ENCODE measurements around the gene SULT1A3. TPM values are rescaled to one million over a fixed set of nuclear protein-coding genes. Genes with fewer than 3 reads are reported as not detected.
"Not testable (repeated sequence)": the region's sequence is repeated elsewhere in the genome, so short reads cannot be mapped to it uniquely, and the experiment has no call there.

The SULT1A3 gene
- total and polyA plus RNA-seq, 3 experiments from 2014 or later, result 1.4 to 17.6 (median 12.7) TPM

DNA sequence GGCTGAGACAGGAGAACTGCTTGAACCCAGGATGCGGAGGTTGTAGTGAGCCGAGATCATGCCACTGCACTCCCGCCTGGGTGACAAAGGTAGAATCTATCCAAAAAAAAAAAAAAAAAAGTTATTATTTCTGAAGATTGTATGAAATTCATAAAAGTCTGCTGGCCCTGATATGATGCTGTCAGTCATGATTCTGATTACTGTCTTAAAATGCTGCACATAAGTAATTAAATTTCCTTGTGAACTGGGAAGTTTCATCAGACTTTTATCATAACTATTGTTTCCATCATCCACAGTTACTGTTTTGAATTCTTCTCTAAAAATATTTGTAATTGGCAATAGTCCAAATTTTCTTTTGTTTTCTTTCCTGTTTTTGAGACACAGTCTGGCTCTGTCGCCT lies 49.3 kb downstream of the SULT1A3 start, which contains the start of gene NPIPB13:
NPIPB13 (minus strand) TSS at position 101 of the 400 bp plus-strand sequence. CDS start 2,906 bp downstream, outside the sequence.
- CTCF ChIA-PET; H3K36me3 Mint-ChIP-seq; H3K36me3 ChIP-seq (ENCODE audit: insufficient read depth, low read length); H3K27ac Mint-ChIP-seq; H3K4me3 ChIP-seq (ENCODE audit: low read length); H3K27ac ChIP-seq (ENCODE audit: low read depth, low read length); H3K9me3 Mint-ChIP-seq; POLR2A ChIA-PET; H3K4me3 Mint-ChIP-seq; DNase-seq; H3K4me1 Mint-ChIP-seq; H3K4me1 ChIP-seq (ENCODE audit: insufficient read depth, low read length); H3K9me3 ChIP-seq (ENCODE audit: low read length); H3K27me3 ChIP-seq (ENCODE audit: insufficient read depth, low read length, poor library complexity, severe bottlenecking); H3K27me3 Mint-ChIP-seq: not testable (repeated sequence)

Other genes starting within 250 kb of the SULT1A3 start
- 10 to 100 TPM; 36.8 to 43.4 TPM for gene TMEM219, start 237.2 kb upstream of the SULT1A3 start, total RNA-seq
- gene TMEM219, start 237.2 kb upstream of the SULT1A3 start, polyA plus RNA-seq, result 168 TPM
- 10 to 100 TPM; 41.8 to 44.3 TPM for gene TAOK2, start 225.4 kb upstream of the SULT1A3 start, total RNA-seq
- 7.1 TPM for gene TAOK2, start 225.4 kb upstream of the SULT1A3 start, polyA plus RNA-seq
- gene HIRIP3, start 203.6 kb upstream of the SULT1A3 start, total RNA-seq, result 10 to 100 TPM; 45.6 to 48.0 TPM
- gene HIRIP3, start 203.6 kb upstream of the SULT1A3 start, polyA plus RNA-seq, result 22.0 TPM
- gene INO80E, start 203.0 kb upstream of the SULT1A3 start, total RNA-seq, result 100 to 1,000 TPM; 121 to 123 TPM
- 6.5 TPM for gene INO80E, start 203.0 kb upstream of the SULT1A3 start, polyA plus RNA-seq
- under 1 TPM; 0.13 to 0.42 TPM for gene DOC2A, start 188.2 kb upstream of the SULT1A3 start, total RNA-seq
- not detected for gene DOC2A, start 188.2 kb upstream of the SULT1A3 start, polyA plus RNA-seq
- not detected for gene C16orf92, start 176.1 kb upstream of the SULT1A3 start, total RNA-seq
- not detected for gene C16orf92, start 176.1 kb upstream of the SULT1A3 start, polyA plus RNA-seq
- under 1 TPM; 0.55 to 0.84 TPM for gene TLCD3B, start 168.0 kb upstream of the SULT1A3 start, total RNA-seq
- gene TLCD3B, start 168.0 kb upstream of the SULT1A3 start, polyA plus RNA-seq, result not detected
- gene ALDOA, start 133.5 kb upstream of the SULT1A3 start, total RNA-seq, result 1,000 to 10,000 TPM; 1,907 to 1,909 TPM
- 1,157 TPM for gene ALDOA, start 133.5 kb upstream of the SULT1A3 start, polyA plus RNA-seq
- gene PPP4C, start 123.3 kb upstream of the SULT1A3 start, total RNA-seq, result 100 to 1,000 TPM; 137 to 149 TPM
- 201 TPM for gene PPP4C, start 123.3 kb upstream of the SULT1A3 start, polyA plus RNA-seq
- under 1 TPM; 0.71 to 0.83 TPM for gene TBX6, start 107.3 kb upstream of the SULT1A3 start, total RNA-seq
- gene TBX6, start 107.3 kb upstream of the SULT1A3 start, polyA plus RNA-seq, result not detected
- gene YPEL3, start 103.0 kb upstream of the SULT1A3 start, total RNA-seq, result 10 to 100 TPM; 32.6 to 36.1 TPM
- 326 TPM for gene YPEL3, start 103.0 kb upstream of the SULT1A3 start, polyA plus RNA-seq
- gene GDPD3, start 85.7 kb upstream of the SULT1A3 start, total RNA-seq, result 1 to 10 TPM; 4.7 to 5.3 TPM
- not detected for gene GDPD3, start 85.7 kb upstream of the SULT1A3 start, polyA plus RNA-seq
- 10 to 100 TPM; 38.3 to 43.0 TPM for gene MAPK3, start 76.0 kb upstream of the SULT1A3 start, total RNA-seq
- 7.0 TPM for gene MAPK3, start 76.0 kb upstream of the SULT1A3 start, polyA plus RNA-seq
- gene CORO1A, start 15.7 kb upstream of the SULT1A3 start, total RNA-seq, result 100 to 1,000 TPM; 889 to 952 TPM
- gene CORO1A, start 15.7 kb upstream of the SULT1A3 start, polyA plus RNA-seq, result 1,446 TPM
- gene BOLA2B, start 5.6 kb upstream of the SULT1A3 start, total RNA-seq, result 100 to 1,000 TPM; 268 to 271 TPM
- gene BOLA2B, start 5.6 kb upstream of the SULT1A3 start, polyA plus RNA-seq, result 208 TPM
- 10 to 100 TPM; 63.6 to 70.9 TPM for gene SLX1A, start 5.4 kb upstream of the SULT1A3 start, total RNA-seq
- gene SLX1A, start 5.4 kb upstream of the SULT1A3 start, polyA plus RNA-seq, result 68.8 TPM
- gene NPIPB13, start 49.2 kb downstream of the SULT1A3 start, total RNA-seq, result 10 to 100 TPM; 10.2 to 12.0 TPM
- gene NPIPB13, start 49.2 kb downstream of the SULT1A3 start, polyA plus RNA-seq, result 1.2 TPM
- 10 to 100 TPM; 84.5 to 89.5 TPM for gene CD2BP2, start 156.1 kb downstream of the SULT1A3 start, total RNA-seq
- gene CD2BP2, start 156.1 kb downstream of the SULT1A3 start, polyA plus RNA-seq, result 27.2 TPM
- 10 to 100 TPM; 59.0 to 61.4 TPM for gene TBC1D10B, start 171.2 kb downstream of the SULT1A3 start, total RNA-seq
- 17.3 TPM for gene TBC1D10B, start 171.2 kb downstream of the SULT1A3 start, polyA plus RNA-seq
- 1 to 10 TPM; 1.9 to 2.4 TPM for gene MYL11, start 175.5 kb downstream of the SULT1A3 start, total RNA-seq
- 4.6 TPM for gene MYL11, start 175.5 kb downstream of the SULT1A3 start, polyA plus RNA-seq
- gene SEPTIN1, start 183.3 kb downstream of the SULT1A3 start, total RNA-seq, result 100 to 1,000 TPM; 187 to 193 TPM
- 227 TPM for gene SEPTIN1, start 183.3 kb downstream of the SULT1A3 start, polyA plus RNA-seq
- 10 to 100 TPM; 18.4 to 19.3 TPM for gene ZNF48, start 196.2 kb downstream of the SULT1A3 start, total RNA-seq
- 10.2 TPM for gene ZNF48, start 196.2 kb downstream of the SULT1A3 start, polyA plus RNA-seq
- gene ZNF771, start 208.4 kb downstream of the SULT1A3 start, total RNA-seq, result 1 to 10 TPM; 7.3 to 9.8 TPM
- 6.0 TPM for gene ZNF771, start 208.4 kb downstream of the SULT1A3 start, polyA plus RNA-seq
- 100 to 1,000 TPM; 174 to 175 TPM for gene DCTPP1, start 230.8 kb downstream of the SULT1A3 start, total RNA-seq
- 73.7 TPM for gene DCTPP1, start 230.8 kb downstream of the SULT1A3 start, polyA plus RNA-seq
- gene SEPHS2, start 246.6 kb downstream of the SULT1A3 start, total RNA-seq, result 10 to 100 TPM; 68.2 to 71.0 TPM
- 59.0 TPM for gene SEPHS2, start 246.6 kb downstream of the SULT1A3 start, polyA plus RNA-seq

Measured in CD8-positive, alpha-beta memory T cell (primary cell).